B cell (primary cell): ENCODE results near the gene USP36. TPM values are rescaled to one million over a fixed set of nuclear protein-coding genes. Genes with fewer than 3 reads are reported as not detected.

ENCODE experiments used
- ATAC-seq: fragments of 200-7000 bp; cut with Tn5 transposase; one replicate; pipeline ENCODE4 v1.10.0; 2021; ENCODE audit warnings: low read depth, mild to moderate bottlenecking, moderate number of reproducible peaks, moderate library complexity
- CTCF ChIA-PET: fragments of 350-600 bp; sonication (Branson Sonifier 250); formaldehyde crosslinking; loops from one replicate; lab custom pipeline; 2021; ENCODE audit warnings: antibody characterized with exemption, inconsistent platforms; lab: Charles Lee
- POLR2A ChIA-PET: fragments of 350-600 bp; sonication (Branson Sonifier 250); formaldehyde crosslinking; loops from one replicate; lab custom pipeline; 2021; ENCODE audit warnings: antibody characterized with exemption; lab: Charles Lee
- DNase-seq: peaks from one replicate; pipeline ENCODE4 v3.0.0; 2013
- H2AFZ ChIP-seq: 2 replicates; pipeline ENCODE4 v1.6.1; 2012; ENCODE audit warnings: mild to moderate bottlenecking, low read depth, low read length; ENCODE audit not compliant: insufficient read depth, poor library complexity, severe bottlenecking
- H3K27ac ChIP-seq, 2 donors: 1 replicate in 1 of 2; 2 replicates in 1 of 2; pipeline ENCODE4 v1.5.1; 2012 to 2013; ENCODE audit warnings: low read length in 2 of 2, mild to moderate bottlenecking in 2 of 2, moderate library complexity in 1 of 2
- H3K27me3 ChIP-seq, 4 experiments: fragments of 200-600 bp in 1 of 4; sonication (generic) in 1 of 4; replicated peaks in 1 of 4; 1 replicate in 2 of 4; 2 replicates in 2 of 4; pipeline versions ENCODE4 v1.6.1 to v1.7.0; 2013 to 2016; ENCODE audit warnings: low read length in 3 of 4, mild to moderate bottlenecking in 2 of 4, mixed read lengths in 1 of 4, moderate library complexity in 1 of 4; ENCODE audit not compliant: insufficient read depth in 4 of 4, control insufficient read depth in 3 of 4; ENCODE audit errors: control extremely low read depth in 1 of 4
- H3K36me3 ChIP-seq, 2 experiments: replicated peaks in 1 of 2; 1 replicate in 1 of 2; 2 replicates in 1 of 2; pipeline versions ENCODE4 v1.6.1 to v1.7.1; 2013; ENCODE audit warnings: low read length in 1 of 2; ENCODE audit not compliant: insufficient read depth in 2 of 2, control insufficient read depth in 1 of 2; ENCODE audit errors: control extremely low read depth in 1 of 2, extremely low read depth in 1 of 2
- H3K4me1 ChIP-seq, 2 donors: fragments of 200-600 bp in 1 of 2; sonication (generic) in 1 of 2; 1 replicate in 1 of 2; 2 replicates in 1 of 2; pipeline versions ENCODE4 v1.5.1 to v1.6.1; 2013 to 2017; ENCODE audit warnings: low read length in 2 of 2; ENCODE audit not compliant: control insufficient read depth in 2 of 2, insufficient read depth in 2 of 2
- H3K4me2 ChIP-seq: replicated peaks from 2 replicates; pipeline ENCODE3; 2012; ENCODE audit warnings: mild to moderate bottlenecking, low read depth, low read length; ENCODE audit not compliant: poor library complexity, severe bottlenecking
- H3K4me3 ChIP-seq, 5 experiments: fragments of 200-600 bp in 1 of 5; sonication (generic) in 1 of 5; 1 replicate in 3 of 5; 2 replicates in 2 of 5; pipeline versions ENCODE4 v1.5.1 to v1.7.0; 2011 to 2016; ENCODE audit warnings: low read length in 4 of 5, mild to moderate bottlenecking in 4 of 5, low read depth in 2 of 5, control low read depth in 1 of 5, moderate library complexity in 1 of 5; ENCODE audit not compliant: insufficient read depth in 1 of 5; ENCODE audit errors: control extremely low read depth in 1 of 5, extremely low read depth in 1 of 5
- H3K79me2 ChIP-seq: fragments of 200-600 bp; sonication (generic); one replicate; pipeline ENCODE4 v1.6.0; 2016; ENCODE audit warnings: low read length; ENCODE audit not compliant: control insufficient read depth, insufficient read depth
- H3K9ac ChIP-seq: fragments of 200-600 bp; sonication (generic); 2 replicates; pipeline ENCODE4 v1.6.1; 2017; ENCODE audit warnings: mild to moderate bottlenecking, low read length, moderate library complexity
- H3K9me3 ChIP-seq, 3 donors: one replicate each; pipeline versions ENCODE4 v1.6.1 to v1.7.1; 2013; ENCODE audit warnings: low read length in 2 of 3; ENCODE audit not compliant: control insufficient read depth in 2 of 3, insufficient read depth in 1 of 3; ENCODE audit errors: control extremely low read depth in 1 of 3
- H4K20me1 ChIP-seq: 2 replicates; pipeline ENCODE4 v1.6.0; 2012; ENCODE audit warnings: mild to moderate bottlenecking, low read length; ENCODE audit not compliant: insufficient read depth, control insufficient read depth, poor library complexity, severe bottlenecking
- H3K27ac Mint-ChIP-seq: one replicate; pipeline ENCODE4 v1.8.0; 2021; ENCODE audit warnings: mixed read lengths
- H3K27me3 Mint-ChIP-seq: one replicate; pipeline ENCODE4 v1.8.0; 2021; ENCODE audit warnings: mixed read lengths
- H3K4me1 Mint-ChIP-seq: one replicate; pipeline ENCODE4 v1.8.0; 2021; ENCODE audit warnings: mixed read lengths
- H3K4me3 Mint-ChIP-seq: one replicate; pipeline ENCODE4 v1.8.0; 2021; ENCODE audit warnings: mixed read lengths
- H3K9me3 Mint-ChIP-seq: one replicate; pipeline ENCODE4 v1.8.0; 2022; ENCODE audit warnings: mixed read lengths; ENCODE audit not compliant: insufficient read depth
- EZH2 ChIP-seq: IDR thresholded peaks from 2 replicates; pipeline ENCODE4 v1.6.1; 2012; ENCODE audit warnings: borderline replicate concordance, low read depth, mild to moderate bottlenecking, moderate library complexity, low read length; ENCODE audit not compliant: insufficient read depth, poor library complexity, severe bottlenecking
- WGBS: methylation state at CpG from one replicate; pipeline ENCODE4 v1.1.5; 2013; ENCODE audit warnings: missing lambda C conversion rate; ENCODE audit not compliant: insufficient coverage; 5-methylcytosine and 5-hydroxymethylcytosine counted together
- intact Hi-C: fragments of 100-400 bp; cut with micrococcal nuclease; formaldehyde crosslinking; loops from one replicate; pipeline ENCODE4 v1.10.0; 2022
- polyA plus RNA-seq: library from polyadenylated mRNA; depleted of rRNA; stranded (reverse); fragments of >200 nt; gene quantifications from 2 replicates; pipeline ENCODE4 v1.2.3, GENCODE V29; 2012
- total RNA-seq, 2 donors: library from RNA; stranded (reverse); fragments of 120-200 nt in 1 of 2; gene quantifications; 1 replicate in 1 of 2; 2 replicates in 1 of 2; pipeline versions ENCODE4 v1.2.3 to v1.2.4, GENCODE V29; 2013 to 2022
- TF ChIP-seq, protein P1 (sequence below): fragments of 200-600 bp; IDR thresholded peaks from one replicate; pipeline ENCODE4 v1.8.0; 2022; ENCODE audit warnings: antibody characterized with exemption, mild to moderate bottlenecking

The USP36 gene
- total and polyA plus RNA-seq, 2 donors (not counting 1 experiment from before 2014, with no cell fraction given): 52.2 to 137 TPM

DNA sequence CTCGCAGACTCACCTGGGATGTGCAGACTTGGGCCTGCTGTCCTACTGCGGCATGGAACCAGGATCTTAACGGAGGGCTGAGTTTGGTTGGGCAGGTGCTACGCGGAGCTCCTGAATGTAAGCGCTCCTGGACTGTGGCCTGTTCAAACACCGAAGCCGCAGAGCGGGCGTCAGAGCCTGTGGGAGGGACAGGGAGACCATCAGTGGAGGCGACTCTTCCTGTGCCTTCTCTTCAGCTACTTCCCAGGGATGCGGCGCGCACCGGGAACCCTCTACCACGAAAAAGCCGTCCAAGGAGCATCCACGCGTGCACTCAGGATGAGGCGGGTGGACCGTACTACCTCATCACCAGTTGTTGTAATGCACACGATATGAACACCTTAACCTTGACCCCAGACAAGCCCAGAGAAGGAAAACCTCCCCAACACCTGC lies 2.0 kb downstream of the USP36 start:
- Histone ChIP-seq H3K36me3 (peaks cover 2 to 38% of the 10 kb centered on the region in 2 experiments), H3K27ac (no peak overlapping the region), H3K4me3 (no peak overlapping the region), H3K4me2 (peak overlapping the region; percentile 92), H3K79me2 (peaks cover 60% of the 10 kb centered on the region), H4K20me1 (peaks cover 35% of the 10 kb centered on the region), H3K27me3 (no peaks in the 10 kb centered on the region), H3K9ac (no peak overlapping the region), H2AFZ (no peak overlapping the region), H3K4me1 (peaks cover 21 to 24% of the 10 kb centered on the region in 2 donors), H3K9me3 (no peaks in the 10 kb centered on the region)
- TF ChIP-seq, protein P1, sequence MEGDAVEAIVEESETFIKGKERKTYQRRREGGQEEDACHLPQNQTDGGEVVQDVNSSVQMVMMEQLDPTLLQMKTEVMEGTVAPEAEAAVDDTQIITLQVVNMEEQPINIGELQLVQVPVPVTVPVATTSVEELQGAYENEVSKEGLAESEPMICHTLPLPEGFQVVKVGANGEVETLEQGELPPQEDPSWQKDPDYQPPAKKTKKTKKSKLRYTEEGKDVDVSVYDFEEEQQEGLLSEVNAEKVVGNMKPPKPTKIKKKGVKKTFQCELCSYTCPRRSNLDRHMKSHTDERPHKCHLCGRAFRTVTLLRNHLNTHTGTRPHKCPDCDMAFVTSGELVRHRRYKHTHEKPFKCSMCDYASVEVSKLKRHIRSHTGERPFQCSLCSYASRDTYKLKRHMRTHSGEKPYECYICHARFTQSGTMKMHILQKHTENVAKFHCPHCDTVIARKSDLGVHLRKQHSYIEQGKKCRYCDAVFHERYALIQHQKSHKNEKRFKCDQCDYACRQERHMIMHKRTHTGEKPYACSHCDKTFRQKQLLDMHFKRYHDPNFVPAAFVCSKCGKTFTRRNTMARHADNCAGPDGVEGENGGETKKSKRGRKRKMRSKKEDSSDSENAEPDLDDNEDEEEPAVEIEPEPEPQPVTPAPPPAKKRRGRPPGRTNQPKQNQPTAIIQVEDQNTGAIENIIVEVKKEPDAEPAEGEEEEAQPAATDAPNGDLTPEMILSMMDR: no peak
- TF ChIP-seq EZH2: no peak
- no peak for ATAC-seq
- Mint-ChIP-seq H3K9me3 (no peaks in the 10 kb centered on the region), H3K4me3 (peak overlapping the region; percentile 91), H3K4me1 (peaks cover 35% of the 10 kb centered on the region), H3K27ac (peak overlapping the region; percentile 10), H3K27me3 (no peaks in the 10 kb centered on the region)
- POLR2A ChIA-PET: no interaction called here
- peak; percentile 24 for DNase-seq
- intact Hi-C loops: no loop called here
- CTCF ChIA-PET: no interaction called here
- 98% methylated on average over 21 of the region's 22 CpGs for WGBS

DNA sequence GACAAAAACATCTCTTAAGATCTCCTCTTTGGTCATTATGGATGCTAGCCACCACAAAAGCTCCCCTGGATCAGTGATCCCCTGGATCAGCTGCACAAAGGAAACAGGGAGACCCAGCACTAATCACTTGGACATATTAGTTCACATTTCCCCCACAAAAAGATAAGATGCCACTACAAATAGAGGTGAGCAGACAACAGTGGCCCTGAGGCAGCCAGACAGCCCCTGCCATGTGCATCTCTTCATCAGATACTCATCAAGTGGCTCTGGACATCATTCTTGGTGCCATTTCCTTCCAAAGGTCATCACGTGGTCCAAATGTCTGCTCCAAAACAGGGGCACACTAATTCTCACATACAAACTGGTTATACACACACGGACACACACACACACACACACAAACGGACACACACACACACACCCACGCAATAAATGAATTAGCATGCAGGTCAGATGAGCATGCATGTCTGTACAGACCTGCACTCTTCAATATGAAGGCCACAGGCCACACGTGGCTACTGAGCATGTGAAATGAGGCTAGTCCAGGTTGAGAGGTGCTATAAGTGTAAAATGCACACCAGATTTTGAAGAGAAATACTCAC lies 4.1 kb downstream of the USP36 start:
- peaks cover 17 to 20% of the 10 kb centered on the region in 2 donors for H3K4me1 ChIP-seq
- H3K4me2 ChIP-seq: no peak overlapping the region
- H3K36me3 ChIP-seq: peaks cover 2 to 57% of the 10 kb centered on the region in 2 experiments
- no peaks in the 10 kb centered on the region for H3K27me3 ChIP-seq
- DNase-seq (peak; percentile 11), ATAC-seq (no peak)
- peaks cover 80% of the 10 kb centered on the region for H3K79me2 ChIP-seq
- no peak overlapping the region for H3K9ac ChIP-seq
- H3K4me3 ChIP-seq: no peak overlapping the region
- H4K20me1 ChIP-seq: peaks cover 43% of the 10 kb centered on the region
- CTCF ChIA-PET: no interaction called here
- intact Hi-C loops: no loop called here
- TF ChIP-seq EZH2: no peak
- TF ChIP-seq, protein P1: no peak
- Mint-ChIP-seq H3K27ac (no peak overlapping the region), H3K27me3 (no peaks in the 10 kb centered on the region), H3K4me1 (peaks cover 29% of the 10 kb centered on the region), H3K4me3 (no peak overlapping the region), H3K9me3 (no peaks in the 10 kb centered on the region)
- 100% methylated on average over 2 of the region's 5 CpGs for WGBS
- H3K27ac ChIP-seq: no peak overlapping the region
- no peaks in the 10 kb centered on the region for H3K9me3 ChIP-seq
- POLR2A ChIA-PET: interaction anchor here (0.6 kb wide), 1 partner anchor 54 kb away, joined by 6 read pairs; no protein-coding TSS in a partner anchor
- H2AFZ ChIP-seq: no peak overlapping the region
